Parathyroid adenoma (tissue), 2 donors: ENCODE measurements around the gene TMEM141.
"Not testable (repeated sequence)": the region's sequence is repeated elsewhere in the genome, so short reads cannot be mapped to it uniquely, and the experiment has no call there.

Source experiments
- H2AFZ ChIP-seq: fragments of 300-600 bp; sonication (generic); one replicate; pipeline ENCODE4 v1.7.0; 2017; ENCODE audit warnings: antibody characterized with exemption, mild to moderate bottlenecking
- H3K27ac ChIP-seq: fragments of 300-600 bp; sonication (generic); one replicate; pipeline ENCODE4 v1.7.0; 2017
- H3K27me3 ChIP-seq: fragments of 300-600 bp; sonication (generic); one replicate; pipeline ENCODE4 v1.7.0; 2017; ENCODE audit warnings: low read length; ENCODE audit not compliant: control insufficient read depth, insufficient read depth
- H3K36me3 ChIP-seq: fragments of 300-600 bp; sonication (generic); one replicate; pipeline ENCODE4 v1.7.0; 2017; ENCODE audit warnings: low read length; ENCODE audit not compliant: control insufficient read depth, insufficient read depth
- H3K4me1 ChIP-seq: fragments of 300-600 bp; sonication (generic); one replicate; pipeline ENCODE4 v1.7.0; 2017; ENCODE audit warnings: control low read depth
- H3K4me2 ChIP-seq: fragments of 300-600 bp; sonication (generic); one replicate; pipeline ENCODE4 v1.7.0; 2017; ENCODE audit warnings: low read length
- H3K4me3 ChIP-seq: fragments of 300-600 bp; sonication (generic); one replicate; pipeline ENCODE4 v1.7.0; 2017; ENCODE audit warnings: low read depth, low read length
- H3K79me2 ChIP-seq: fragments of 300-600 bp; sonication (generic); one replicate; pipeline ENCODE4 v1.7.0; 2017; ENCODE audit warnings: control low read depth
- H3K9ac ChIP-seq: fragments of 300-600 bp; sonication (generic); one replicate; pipeline ENCODE4 v1.7.0; 2017; ENCODE audit warnings: mild to moderate bottlenecking
- H3K9me3 ChIP-seq: fragments of 300-600 bp; sonication (generic); one replicate; pipeline ENCODE4 v1.7.0; 2017; ENCODE audit warnings: low read length; ENCODE audit not compliant: control insufficient read depth
- TF ChIP-seq, protein P1 (sequence below): fragments of 300-600 bp; sonication (generic); IDR thresholded peaks from one replicate; pipeline ENCODE4 v1.7.0; 2017; ENCODE audit warnings: antibody characterized with exemption, mild to moderate bottlenecking
- donor health status: primary hyperparathyroidism.

The TMEM141 gene

DNA sequence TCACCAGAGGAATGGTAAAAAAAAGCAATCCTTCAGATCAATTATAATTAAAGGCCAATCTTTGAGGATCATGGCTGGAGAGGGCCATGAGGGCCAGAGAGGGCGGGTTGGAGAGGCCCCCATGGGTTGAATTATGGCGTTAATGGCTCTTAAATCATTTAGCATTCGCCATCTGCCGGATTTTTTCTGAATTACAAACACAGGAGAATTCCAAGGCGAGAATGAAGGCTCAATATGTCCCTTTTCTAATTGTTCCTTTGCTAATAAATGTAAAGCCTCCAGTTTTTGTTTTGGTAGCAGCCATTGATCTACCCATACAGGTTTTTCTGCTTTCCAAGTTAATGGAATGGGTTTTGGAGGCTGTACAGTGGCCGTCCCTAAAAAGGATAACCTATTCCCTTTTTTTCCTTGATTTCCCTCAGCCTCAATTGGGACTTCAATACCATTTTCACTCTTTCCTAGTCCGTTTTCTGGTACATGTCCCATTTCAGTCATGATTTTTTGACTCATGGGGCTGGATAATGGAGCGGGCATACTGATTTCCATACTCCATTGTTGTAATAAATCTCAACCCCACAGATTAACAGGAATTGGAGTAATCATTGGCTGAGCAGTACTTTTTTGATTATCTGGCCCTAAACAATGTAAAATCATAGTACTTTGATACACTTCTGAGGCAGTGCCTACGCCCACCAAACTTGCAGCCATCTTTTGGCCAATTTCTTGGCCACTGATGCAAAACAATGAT is 6.7 kb upstream of the TMEM141 start:
- no peak overlapping the region for H3K4me2 ChIP-seq
- no peak overlapping the region for H3K27ac ChIP-seq
- no peaks in the 10 kb centered on the region for H3K36me3 ChIP-seq
- H3K4me1 ChIP-seq = no peaks in the 10 kb centered on the region
- TF ChIP-seq, protein P1, sequence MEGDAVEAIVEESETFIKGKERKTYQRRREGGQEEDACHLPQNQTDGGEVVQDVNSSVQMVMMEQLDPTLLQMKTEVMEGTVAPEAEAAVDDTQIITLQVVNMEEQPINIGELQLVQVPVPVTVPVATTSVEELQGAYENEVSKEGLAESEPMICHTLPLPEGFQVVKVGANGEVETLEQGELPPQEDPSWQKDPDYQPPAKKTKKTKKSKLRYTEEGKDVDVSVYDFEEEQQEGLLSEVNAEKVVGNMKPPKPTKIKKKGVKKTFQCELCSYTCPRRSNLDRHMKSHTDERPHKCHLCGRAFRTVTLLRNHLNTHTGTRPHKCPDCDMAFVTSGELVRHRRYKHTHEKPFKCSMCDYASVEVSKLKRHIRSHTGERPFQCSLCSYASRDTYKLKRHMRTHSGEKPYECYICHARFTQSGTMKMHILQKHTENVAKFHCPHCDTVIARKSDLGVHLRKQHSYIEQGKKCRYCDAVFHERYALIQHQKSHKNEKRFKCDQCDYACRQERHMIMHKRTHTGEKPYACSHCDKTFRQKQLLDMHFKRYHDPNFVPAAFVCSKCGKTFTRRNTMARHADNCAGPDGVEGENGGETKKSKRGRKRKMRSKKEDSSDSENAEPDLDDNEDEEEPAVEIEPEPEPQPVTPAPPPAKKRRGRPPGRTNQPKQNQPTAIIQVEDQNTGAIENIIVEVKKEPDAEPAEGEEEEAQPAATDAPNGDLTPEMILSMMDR = peak; percentile 51
- H3K79me2 ChIP-seq = no peaks in the 10 kb centered on the region
- no peak overlapping the region for H2AFZ ChIP-seq
- H3K4me3 ChIP-seq = no peak overlapping the region
- no peaks in the 10 kb centered on the region for H3K9me3 ChIP-seq
- no peak overlapping the region for H3K9ac ChIP-seq
- H3K27me3 ChIP-seq = no peaks in the 10 kb centered on the region

DNA sequence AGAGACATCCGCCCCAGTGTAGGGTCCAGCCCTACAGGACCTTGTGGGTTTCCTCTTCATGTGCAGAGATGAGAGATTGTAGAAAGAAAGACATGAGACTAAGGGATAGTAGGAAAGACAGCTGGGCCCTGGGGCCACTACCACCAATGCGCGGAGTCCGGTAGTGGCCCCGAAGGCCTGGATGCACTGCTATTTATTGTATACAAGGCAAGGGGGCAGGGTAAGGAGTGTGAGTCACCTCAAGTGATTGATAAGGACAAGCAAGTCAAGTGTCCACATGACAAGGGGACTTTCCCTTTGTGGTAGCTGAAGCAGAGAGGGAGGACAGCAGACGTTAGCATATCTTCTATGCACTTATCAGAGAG is 6.2 kb upstream of the TMEM141 start:
- Histone ChIP-seq H3K27ac (no peak overlapping the region), H3K36me3 (no peaks in the 10 kb centered on the region), H2AFZ (no peak overlapping the region), H3K79me2 (no peaks in the 10 kb centered on the region), H3K4me1 (peaks cover under 1% of the 10 kb centered on the region), H3K27me3 (no peaks in the 10 kb centered on the region), H3K9me3 (no peaks in the 10 kb centered on the region), H3K9ac (no peak overlapping the region), H3K4me2 (no peak overlapping the region), H3K4me3 (no peak overlapping the region)
- TF ChIP-seq, protein P1 = no peak

DNA sequence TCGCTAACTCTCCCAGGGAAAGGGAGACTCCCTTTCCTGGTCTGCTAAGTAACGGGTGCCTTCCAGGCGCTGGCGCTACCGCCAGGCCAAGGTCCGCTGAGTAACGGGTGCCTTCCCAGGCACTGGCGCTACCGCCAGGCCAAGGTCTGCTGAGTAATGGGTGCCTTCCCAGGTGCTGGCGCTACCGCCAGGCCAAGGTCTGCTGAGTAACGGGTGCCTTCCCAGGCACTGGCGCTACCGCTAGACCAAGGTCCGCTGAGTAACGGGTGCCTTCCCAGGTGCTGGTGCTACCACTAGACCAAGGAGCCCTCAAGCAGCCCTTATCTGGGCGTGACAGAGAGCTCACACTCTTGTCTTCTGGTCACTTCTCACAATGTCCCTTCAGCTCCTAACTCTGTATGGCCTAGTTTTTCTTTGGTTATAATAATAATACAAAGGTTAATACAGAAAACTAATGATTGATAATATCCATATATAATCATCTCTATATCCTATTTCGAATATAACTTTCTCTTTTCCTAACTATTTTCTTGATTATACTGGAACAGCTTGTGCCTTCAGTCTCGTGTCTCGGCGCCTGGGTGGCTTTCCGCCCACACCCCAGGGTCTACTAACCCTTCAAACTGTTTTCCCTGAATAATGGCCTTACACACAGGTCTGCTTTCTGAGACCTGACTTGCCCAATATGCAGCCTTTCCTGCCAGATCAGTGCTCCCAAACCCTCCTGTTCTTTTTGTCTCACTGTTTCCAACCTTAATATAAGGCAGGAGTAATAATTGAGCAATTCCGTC is 5.4 kb upstream of the TMEM141 start:
- H3K79me2 ChIP-seq, H3K9me3 ChIP-seq, H3K27me3 ChIP-seq, H3K36me3 ChIP-seq, H3K9ac ChIP-seq, H3K27ac ChIP-seq, H2AFZ ChIP-seq, H3K4me2 ChIP-seq, H3K4me3 ChIP-seq, H3K4me1 ChIP-seq: not testable (repeated sequence)

DNA sequence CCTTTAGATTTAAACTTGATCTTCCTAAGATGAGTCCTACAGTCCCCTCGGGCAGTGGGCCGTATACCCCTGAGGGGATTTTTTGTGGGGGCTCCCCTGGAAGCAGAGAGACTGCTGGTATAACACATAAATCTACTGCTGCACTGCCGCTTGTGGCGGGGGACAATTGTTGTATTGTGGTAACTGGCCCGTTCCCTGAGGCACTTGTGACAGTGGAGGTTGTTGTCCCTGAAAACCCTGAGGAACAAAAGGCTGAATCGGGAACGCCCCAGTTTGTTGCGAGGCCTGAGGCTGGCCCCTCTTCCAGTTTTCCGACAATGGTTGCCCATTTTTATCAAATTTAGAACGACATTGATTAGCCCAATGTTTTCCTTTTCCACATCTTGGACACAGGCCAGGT is 4.7 kb upstream of the TMEM141 start:
- Histone ChIP-seq H3K9ac (no peak overlapping the region), H3K4me3 (no peak overlapping the region), H3K4me2 (no peak overlapping the region)

DNA sequence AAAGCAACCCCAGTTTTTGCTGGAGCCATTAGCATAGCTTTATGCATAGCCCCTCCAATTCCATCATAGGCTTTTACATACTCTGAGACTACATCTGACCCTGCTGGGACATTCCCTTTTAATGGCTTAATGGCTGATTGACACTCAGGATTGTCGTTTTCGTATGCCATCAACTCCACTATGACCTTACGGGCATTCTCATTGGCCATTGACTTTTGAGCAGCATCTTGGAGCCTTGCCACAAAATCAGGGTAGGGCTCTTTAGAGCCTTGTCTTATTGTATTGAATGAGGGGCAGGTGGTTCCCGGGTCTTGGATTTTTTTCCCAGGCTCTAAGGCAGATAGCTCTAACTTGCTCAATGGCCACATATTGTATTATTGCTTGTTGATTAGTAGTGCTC is 4.2 kb upstream of the TMEM141 start:
- not testable (repeated sequence) for H3K4me1 ChIP-seq, H3K36me3 ChIP-seq, H3K4me2 ChIP-seq, H3K9ac ChIP-seq, H2AFZ ChIP-seq, H3K27me3 ChIP-seq, H3K27ac ChIP-seq, H3K79me2 ChIP-seq, H3K4me3 ChIP-seq, H3K9me3 ChIP-seq

More for the DNA sequence above, 4.7 kb upstream of the TMEM141 start:
- H3K27ac ChIP-seq = no peak overlapping the region
- TF ChIP-seq, protein P1 = no peak
- no peaks in the 10 kb centered on the region for H3K79me2 ChIP-seq
- H2AFZ ChIP-seq = no peak overlapping the region
- no peaks in the 10 kb centered on the region for H3K9me3 ChIP-seq
- H3K36me3 ChIP-seq = no peaks in the 10 kb centered on the region
- H3K4me1 ChIP-seq = peaks cover 4% of the 10 kb centered on the region
- H3K27me3 ChIP-seq = no peaks in the 10 kb centered on the region
